Keratinocyte (primary cell): Measurements from ENCODE around the gene ACVR1B. TPM values are rescaled to one million over a fixed set of nuclear protein-coding genes. Genes with fewer than 3 reads are reported as not detected.

Experiments
- DNase-seq: peaks from one replicate; pipeline ENCODE4 v3.0.0-alpha.2; 2011; ENCODE audit warnings: low read depth, missing footprints, low spot score
- FAIRE-seq: peaks from 2 replicates; lab custom pipeline; 2011; peaks lifted over from hg19 to GRCh38; lab: Jason Lieb, UNC
- H2AFZ ChIP-seq: 2 replicates; pipeline ENCODE4 v1.6.0; 2012; ENCODE audit warnings: low read length, control low read depth, inconsistent platforms; ENCODE audit not compliant: control insufficient read depth
- H3K27ac ChIP-seq: 2 replicates; pipeline ENCODE4 v1.5.1; 2011; ENCODE audit warnings: low read length; ENCODE audit not compliant: control insufficient read depth, insufficient read depth
- H3K27me3 ChIP-seq: 3 replicates; pipeline ENCODE4 v1.6.0; 2011; ENCODE audit warnings: low read length; ENCODE audit not compliant: control insufficient read depth, insufficient read depth; ENCODE audit errors: extremely low read depth
- H3K36me3 ChIP-seq, 2 experiments: 2 replicates in 1 of 2; 3 replicates in 1 of 2; pipeline ENCODE4 v1.5.1; 2011; ENCODE audit warnings: low read length in 2 of 2, mild to moderate bottlenecking in 1 of 2; ENCODE audit not compliant: control insufficient read depth in 2 of 2, insufficient read depth in 2 of 2; ENCODE audit errors: extremely low read depth in 1 of 2
- H3K4me1 ChIP-seq: 3 replicates; pipeline ENCODE4 v1.5.1; 2011; ENCODE audit warnings: low read length; ENCODE audit not compliant: control insufficient read depth, insufficient read depth; ENCODE audit errors: extremely low read depth
- H3K4me2 ChIP-seq: 3 replicates; pipeline ENCODE4 v1.6.0; 2011; ENCODE audit warnings: low read depth, low read length; ENCODE audit not compliant: control insufficient read depth, insufficient read depth; ENCODE audit errors: extremely low read depth
- H3K4me3 ChIP-seq, 3 experiments: fragments of 200-600 bp in 1 of 3; sonication (generic) in 1 of 3; 2 replicates in 2 of 3; 3 replicates in 1 of 3; pipeline ENCODE4 v1.5.1; 2011 to 2016; ENCODE audit warnings: low read length in 3 of 3, mild to moderate bottlenecking in 3 of 3, control low read depth in 2 of 3, inconsistent platforms in 1 of 3, low read depth in 1 of 3, mixed read lengths in 1 of 3, mixed run types in 1 of 3, moderate library complexity in 1 of 3; ENCODE audit not compliant: control insufficient read depth in 2 of 3, insufficient read depth in 2 of 3; ENCODE audit errors: extremely low read depth in 1 of 3
- H3K79me2 ChIP-seq: 2 replicates; pipeline ENCODE4 v1.6.0; 2012; ENCODE audit warnings: low read length; ENCODE audit not compliant: control insufficient read depth, insufficient read depth
- H3K9ac ChIP-seq: 3 replicates; pipeline ENCODE4 v1.6.0; 2011; ENCODE audit warnings: low read length; ENCODE audit not compliant: control insufficient read depth, insufficient read depth; ENCODE audit errors: extremely low read depth
- H3K9me1 ChIP-seq: 3 replicates; pipeline ENCODE4 v1.6.0; 2011; ENCODE audit warnings: low read length; ENCODE audit not compliant: control insufficient read depth, insufficient read depth; ENCODE audit errors: extremely low read depth
- H3K9me3 ChIP-seq: 2 replicates; pipeline ENCODE4 v1.5.1; 2012; ENCODE audit warnings: low read depth, low read length; ENCODE audit not compliant: control insufficient read depth
- H4K20me1 ChIP-seq: 3 replicates; pipeline ENCODE4 v1.6.0; 2011; ENCODE audit warnings: low read length; ENCODE audit not compliant: control insufficient read depth, insufficient read depth; ENCODE audit errors: extremely low read depth
- EZH2 ChIP-seq: IDR thresholded peaks from one replicate; pipeline ENCODE4 v1.6.1; 2012; ENCODE audit warnings: inconsistent platforms, mild to moderate bottlenecking, low read length, moderate library complexity
- dilution Hi-C: fragments of 300-500 bp; cut with MboI; formaldehyde crosslinking; loops from one replicate; pipeline ENCODE4 v1.7.0; 2020; ENCODE audit warnings: low sequenced_read_pairs; ENCODE audit not compliant: extremely low pct_ligation_motif_present
- polyA plus RNA-seq, 5 experiments: library from polyadenylated mRNA; depleted of rRNA in 3 of 5; stranded (reverse) in 3 of 5; stranded (forward) in 1 of 5; unstranded in 1 of 5; fragments of >200 nt; gene quantifications; 1 replicate in 1 of 5; 2 replicates in 3 of 5; 3 replicates in 1 of 5; pipeline versions ENCODE4 v1.2.1 to v1.2.3, GENCODE V29; 2011 to 2012; ENCODE audit warnings: missing spikeins in 2 of 5, low read depth in 1 of 5, low replicate concordance in 1 of 5
- TF ChIP-seq, protein P1 (sequence below), 3 experiments: IDR thresholded peaks in 1 of 3; conservative IDR thresholded peaks in 1 of 3; optimal IDR thresholded peaks in 1 of 3; 2 replicates in 2 of 3; 3 replicates in 1 of 3; pipeline versions ENCODE3 to v1.5.1; 2011; ENCODE audit warnings: low read length in 3 of 3, mild to moderate bottlenecking in 3 of 3, moderate library complexity in 2 of 3, control low read depth in 1 of 3, inconsistent platforms in 1 of 3; ENCODE audit not compliant: insufficient read depth in 2 of 3; ENCODE audit errors: extremely low read depth in 1 of 3

Gene ACVR1B
- polyA plus RNA-seq, 1 donor (not counting 4 experiments of a cell fraction or from before 2014, with no cell fraction given) = 12.7 TPM

GRCh38 chr12:52007982-52008510 is 56.5 kb downstream of the ACVR1B start:
- no peak for TF ChIP-seq EZH2
- TF ChIP-seq, protein P1, sequence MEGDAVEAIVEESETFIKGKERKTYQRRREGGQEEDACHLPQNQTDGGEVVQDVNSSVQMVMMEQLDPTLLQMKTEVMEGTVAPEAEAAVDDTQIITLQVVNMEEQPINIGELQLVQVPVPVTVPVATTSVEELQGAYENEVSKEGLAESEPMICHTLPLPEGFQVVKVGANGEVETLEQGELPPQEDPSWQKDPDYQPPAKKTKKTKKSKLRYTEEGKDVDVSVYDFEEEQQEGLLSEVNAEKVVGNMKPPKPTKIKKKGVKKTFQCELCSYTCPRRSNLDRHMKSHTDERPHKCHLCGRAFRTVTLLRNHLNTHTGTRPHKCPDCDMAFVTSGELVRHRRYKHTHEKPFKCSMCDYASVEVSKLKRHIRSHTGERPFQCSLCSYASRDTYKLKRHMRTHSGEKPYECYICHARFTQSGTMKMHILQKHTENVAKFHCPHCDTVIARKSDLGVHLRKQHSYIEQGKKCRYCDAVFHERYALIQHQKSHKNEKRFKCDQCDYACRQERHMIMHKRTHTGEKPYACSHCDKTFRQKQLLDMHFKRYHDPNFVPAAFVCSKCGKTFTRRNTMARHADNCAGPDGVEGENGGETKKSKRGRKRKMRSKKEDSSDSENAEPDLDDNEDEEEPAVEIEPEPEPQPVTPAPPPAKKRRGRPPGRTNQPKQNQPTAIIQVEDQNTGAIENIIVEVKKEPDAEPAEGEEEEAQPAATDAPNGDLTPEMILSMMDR (optimal IDR thresholded peaks at IDR 0.05 in 1 of 3, IDR thresholded peaks at IDR 0.05 in 1 of 3, conservative IDR thresholded peaks at IDR 0.05 in 1 of 3; ENCODE audit: extremely low read depth in 1 of 3, insufficient read depth in 2 of 3, low read length in 3 of 3) = no peak
- no peak overlapping the region for H2AFZ ChIP-seq
- dilution Hi-C loops = no loop called here
- no peaks in the 10 kb centered on the region for H3K9me3 ChIP-seq
- H3K27ac ChIP-seq = no peak overlapping the region
- H4K20me1 ChIP-seq = peaks cover 7% of the 10 kb centered on the region
- H3K4me3 ChIP-seq = no peak overlapping the region
- peaks cover 3% of the 10 kb centered on the region for H3K9me1 ChIP-seq
- H3K79me2 ChIP-seq = no peaks in the 10 kb centered on the region
- H3K4me2 ChIP-seq = no peak overlapping the region
- H3K27me3 ChIP-seq = peaks cover 28% of the 10 kb centered on the region
- DNase-seq (no peak), FAIRE-seq (no peak)
- peaks cover 3% of the 10 kb centered on the region for H3K4me1 ChIP-seq
- no peaks in the 10 kb centered on the region for H3K36me3 ChIP-seq
- no peak overlapping the region for H3K9ac ChIP-seq

- Histone ChIP-seq H3K79me2 (no peaks in the 10 kb centered on the region), H3K4me2 (no peak overlapping the region), H3K4me1 (peaks cover 7% of the 10 kb centered on the region), H3K36me3 (no peaks in the 10 kb centered on the region), H3K9me3 (no peaks in the 10 kb centered on the region), H3K4me3 (no peak overlapping the region), H3K9me1 (peaks cover 3% of the 10 kb centered on the region), H3K9ac (no peak overlapping the region), H2AFZ (no peak overlapping the region), H3K27ac (no peak overlapping the region), H3K27me3 (peaks cover 28% of the 10 kb centered on the region), H4K20me1 (peaks cover 5% of the 10 kb centered on the region)
- TF ChIP-seq, protein P1 (optimal IDR thresholded peaks at IDR 0.05 in 1 of 3, IDR thresholded peaks at IDR 0.05 in 1 of 3, conservative IDR thresholded peaks at IDR 0.05 in 1 of 3; ENCODE audit: extremely low read depth in 1 of 3, insufficient read depth in 2 of 3, low read length in 3 of 3) = no peak
- TF ChIP-seq EZH2 = no peak
- dilution Hi-C loops = no loop called here
- DNase-seq = no peak
- FAIRE-seq = no peak
These were observed 57.7 kb downstream of the ACVR1B start for GRCh38 chr12:52009081-52009751.
